MG63 (cell line): ENCODE results near the gene PPP1R9B. TPM values are rescaled to one million over a fixed set of nuclear protein-coding genes. Genes with fewer than 3 reads are reported as not detected.

Experiments
- DNase-seq: peaks from one replicate; pipeline ENCODE4 v3.0.0-alpha.2; 2020
- H3K27me3 ChIP-seq: fragments of 250-450 bp; sonication (Bioruptor Pico); 2 replicates; pipeline ENCODE4 v1.5.1; 2020; ENCODE audit warnings: mild to moderate bottlenecking, moderate library complexity
- H3K36me3 ChIP-seq: fragments of 250-450 bp; sonication (Bioruptor Pico); 2 replicates; pipeline ENCODE4 v1.5.1; 2020; ENCODE audit warnings: mild to moderate bottlenecking, moderate library complexity
- H3K4me3 ChIP-seq: fragments of 250-450 bp; sonication (Bioruptor Pico); 2 replicates; pipeline ENCODE4 v1.5.1; 2020; ENCODE audit warnings: mild to moderate bottlenecking, moderate library complexity
- H3K9me3 ChIP-seq: fragments of 250-450 bp; sonication (Bioruptor Pico); 2 replicates; pipeline ENCODE4 v1.5.1; 2020; ENCODE audit warnings: mild to moderate bottlenecking, moderate library complexity
- total RNA-seq: library from RNA; depleted of rRNA; stranded (reverse); fragments of >200 nt; shearing (Covaris generic); gene quantifications from 2 replicates; pipeline ENCODE4 v1.2.3, GENCODE V29; 2014; ENCODE audit warnings: low replicate concordance

PPP1R9B gene
- total RNA-seq, 1 experiment from 2014 or later = 68.2 TPM

GRCh38 chr17:50190293-50190602 is 39.8 kb upstream of the PPP1R9B start:
- DNase-seq = no peak
- Histone ChIP-seq H3K36me3 (peaks cover 100% of the 10 kb centered on the region), H3K27me3 (no peaks in the 10 kb centered on the region), H3K4me3 (no peak overlapping the region), H3K9me3 (no peaks in the 10 kb centered on the region)

GRCh38 chr17:50189550-50190292 is 39.2 kb upstream of the PPP1R9B start:
- H3K27me3 ChIP-seq = no peaks in the 10 kb centered on the region
- peaks cover 99% of the 10 kb centered on the region for H3K36me3 ChIP-seq
- H3K9me3 ChIP-seq = no peaks in the 10 kb centered on the region
- no peak overlapping the region for H3K4me3 ChIP-seq
- DNase-seq = no peak

GRCh38 chr17:50188921-50189549 is 38.6 kb upstream of the PPP1R9B start:
- Histone ChIP-seq H3K36me3 (peaks cover 98% of the 10 kb centered on the region), H3K27me3 (no peaks in the 10 kb centered on the region), H3K9me3 (no peaks in the 10 kb centered on the region), H3K4me3 (no peak overlapping the region)
- DNase-seq = no peak

- Histone ChIP-seq H3K27me3 (no peaks in the 10 kb centered on the region), H3K9me3 (no peaks in the 10 kb centered on the region)
These were observed 38.0 kb upstream of the PPP1R9B start for GRCh38 chr17:50188531-50188920.

GRCh38 chr17:50187751-50188530 is 37.5 kb upstream of the PPP1R9B start:
- no peaks in the 10 kb centered on the region for H3K27me3 ChIP-seq
- no peaks in the 10 kb centered on the region for H3K9me3 ChIP-seq
- no peak for DNase-seq
- H3K4me3 ChIP-seq = no peak overlapping the region
- peaks cover 98% of the 10 kb centered on the region for H3K36me3 ChIP-seq

More at GRCh38 chr17:50188531-50188920, 38.0 kb upstream of the PPP1R9B start:
- Histone ChIP-seq H3K4me3 (no peak overlapping the region), H3K36me3 (peaks cover 98% of the 10 kb centered on the region)
- no peak for DNase-seq

GRCh38 chr17:50187394-50187725 is 36.9 kb upstream of the PPP1R9B start:
- no peak for DNase-seq
- Histone ChIP-seq H3K36me3 (peaks cover 93% of the 10 kb centered on the region), H3K27me3 (no peaks in the 10 kb centered on the region), H3K9me3 (no peaks in the 10 kb centered on the region), H3K4me3 (no peak overlapping the region)

GRCh38 chr17:50186661-50187393 is 36.4 kb upstream of the PPP1R9B start:
- Histone ChIP-seq H3K4me3 (no peak overlapping the region), H3K36me3 (peaks cover 88% of the 10 kb centered on the region), H3K9me3 (no peaks in the 10 kb centered on the region), H3K27me3 (no peaks in the 10 kb centered on the region)
- no peak for DNase-seq

GRCh38 chr17:50185631-50186471 is 35.4 kb upstream of the PPP1R9B start:
- Histone ChIP-seq H3K9me3 (no peaks in the 10 kb centered on the region), H3K36me3 (peaks cover 82% of the 10 kb centered on the region), H3K4me3 (no peak overlapping the region), H3K27me3 (no peaks in the 10 kb centered on the region)
- no peak for DNase-seq

- Histone ChIP-seq H3K27me3 (no peaks in the 10 kb centered on the region), H3K36me3 (peaks cover 72% of the 10 kb centered on the region), H3K4me3 (no peak overlapping the region)
These were observed 34.3 kb upstream of the PPP1R9B start for GRCh38 chr17:50184611-50185398.

GRCh38 chr17:50184064-50184463 is 33.6 kb upstream of the PPP1R9B start:
- H3K36me3 ChIP-seq = peaks cover 64% of the 10 kb centered on the region
- no peaks in the 10 kb centered on the region for H3K27me3 ChIP-seq
- H3K4me3 ChIP-seq = no peak overlapping the region
- H3K9me3 ChIP-seq = no peaks in the 10 kb centered on the region
- no peak for DNase-seq

More at GRCh38 chr17:50184611-50185398, 34.3 kb upstream of the PPP1R9B start:
- DNase-seq = no peak
- no peaks in the 10 kb centered on the region for H3K9me3 ChIP-seq

- Histone ChIP-seq H3K9me3 (no peaks in the 10 kb centered on the region), H3K36me3 (peaks cover 59% of the 10 kb centered on the region), H3K27me3 (no peaks in the 10 kb centered on the region), H3K4me3 (no peak overlapping the region)
- no peak for DNase-seq
These were observed 33.0 kb upstream of the PPP1R9B start for GRCh38 chr17:50183421-50183994.

GRCh38 chr17:50182783-50183420 is 32.4 kb upstream of the PPP1R9B start:
- no peak overlapping the region for H3K4me3 ChIP-seq
- DNase-seq = no peak
- no peaks in the 10 kb centered on the region for H3K27me3 ChIP-seq
- H3K36me3 ChIP-seq = peaks cover 53% of the 10 kb centered on the region
- no peaks in the 10 kb centered on the region for H3K9me3 ChIP-seq

GRCh38 chr17:50181591-50182560 is 31.4 kb upstream of the PPP1R9B start:
- no peak for DNase-seq
- Histone ChIP-seq H3K4me3 (no peak overlapping the region), H3K27me3 (no peaks in the 10 kb centered on the region), H3K9me3 (no peaks in the 10 kb centered on the region), H3K36me3 (peaks cover 42% of the 10 kb centered on the region)

GRCh38 chr17:50181144-50181543 is 30.7 kb upstream of the PPP1R9B start:
- Histone ChIP-seq H3K27me3 (no peaks in the 10 kb centered on the region), H3K4me3 (no peak overlapping the region), H3K36me3 (peaks cover 35% of the 10 kb centered on the region), H3K9me3 (no peaks in the 10 kb centered on the region)
- no peak for DNase-seq
